H1 (cell line): ENCODE results near the gene FHIT. TPM values are rescaled to one million over a fixed set of nuclear protein-coding genes. Genes with fewer than 3 reads are reported as not detected.

Source experiments
- CTCF ChIA-PET: fragments of 300-600 bp; sonication (Branson Sonifier 250); formaldehyde crosslinking; loops from one replicate; lab custom pipeline; 2021; ENCODE audit not compliant: partially characterized antibody; lab: Charles Lee
- POLR2A ChIA-PET: fragments of 300-600 bp; sonication (Branson Sonifier 250); formaldehyde crosslinking; loops from one replicate; lab custom pipeline; 2021; ENCODE audit warnings: inconsistent platforms; ENCODE audit not compliant: partially characterized antibody; lab: Charles Lee
- DNase-seq, 2 experiments: peaks; one replicate each; pipeline versions ENCODE4 v3.0.0 to v3.0.0-alpha.2; 2010 to 2022; ENCODE audit warnings: low spot score in 2 of 2, low read depth in 1 of 2, mixed read lengths in 1 of 2
- FAIRE-seq: peaks from 2 replicates; lab custom pipeline; 2011; peaks lifted over from hg19 to GRCh38; lab: Jason Lieb, UNC
- H2AFZ ChIP-seq: 2 replicates; pipeline ENCODE4 v1.8.1; 2012; ENCODE audit warnings: low read length, inconsistent platforms
- H2AK5ac ChIP-seq: 2 replicates; pipeline ENCODE4 v1.6.1; 2013; ENCODE audit warnings: low read depth, low read length
- H2BK120ac ChIP-seq: replicated peaks from 2 replicates; pipeline ENCODE3; 2013; ENCODE audit warnings: low read depth, low read length, inconsistent platforms
- H2BK12ac ChIP-seq: 2 replicates; pipeline ENCODE4 v1.6.1; 2013; ENCODE audit warnings: low read depth, low read length
- H2BK15ac ChIP-seq: 2 replicates; pipeline ENCODE4 v1.6.1; 2013; ENCODE audit warnings: low read length
- H2BK20ac ChIP-seq: 2 replicates; pipeline ENCODE4 v1.6.1; 2013; ENCODE audit warnings: low read length
- H2BK5ac ChIP-seq: 2 replicates; pipeline ENCODE4 v1.6.1; 2013; ENCODE audit warnings: low read depth, low read length
- H3K14ac ChIP-seq: 2 replicates; pipeline ENCODE4 v1.6.1; 2013; ENCODE audit warnings: inconsistent platforms; ENCODE audit not compliant: insufficient read length
- H3K18ac ChIP-seq: 2 replicates; pipeline ENCODE4 v1.6.1; 2013; ENCODE audit warnings: low read length; ENCODE audit errors: extremely low read depth
- H3K23ac ChIP-seq: 2 replicates; pipeline ENCODE4 v1.6.1; 2013; ENCODE audit warnings: inconsistent platforms; ENCODE audit not compliant: insufficient read length
- H3K23me2 ChIP-seq: 2 replicates; pipeline ENCODE4 v1.6.1; 2013; ENCODE audit warnings: low read depth, low read length
- H3K27ac ChIP-seq: 2 replicates; pipeline ENCODE4 v1.6.1; 2011; ENCODE audit warnings: low read depth, low read length, inconsistent platforms
- H3K27me3 ChIP-seq, 4 experiments: replicated peaks in 1 of 4; 1 replicate in 1 of 4; 2 replicates in 3 of 4; pipeline versions ENCODE4 v1.6.1 to v1.8.1; 2011 to 2013; ENCODE audit warnings: low read length in 3 of 4, mild to moderate bottlenecking in 3 of 4, inconsistent platforms in 2 of 4, mixed read lengths in 2 of 4, moderate library complexity in 1 of 4; ENCODE audit not compliant: control insufficient read depth in 3 of 4, insufficient read depth in 3 of 4; ENCODE audit errors: extremely low read depth in 1 of 4
- H3K36me3 ChIP-seq, 4 experiments: 2 replicates each; pipeline versions ENCODE4 v1.6.1 to v1.8.1; 2011 to 2013; ENCODE audit warnings: mild to moderate bottlenecking in 4 of 4, low read length in 3 of 4, moderate library complexity in 2 of 4, control low read depth in 1 of 4, inconsistent platforms in 1 of 4; ENCODE audit not compliant: insufficient read depth in 4 of 4, control insufficient read depth in 2 of 4
- H3K4ac ChIP-seq: replicated peaks from 2 replicates; pipeline ENCODE3; 2013; ENCODE audit warnings: low read length, low read depth, mixed read lengths, inconsistent platforms; ENCODE audit not compliant: insufficient read length
- H3K4me1 ChIP-seq, 4 experiments: replicated peaks in 1 of 4; 1 replicate in 1 of 4; 2 replicates in 3 of 4; pipeline versions ENCODE4 v1.6.1 to v1.8.1; 2011 to 2013; ENCODE audit warnings: low read length in 3 of 4, inconsistent platforms in 2 of 4, mixed read lengths in 1 of 4; ENCODE audit not compliant: insufficient read depth in 4 of 4, control insufficient read depth in 3 of 4
- H3K4me2 ChIP-seq, 2 experiments: 2 replicates each; pipeline versions ENCODE4 v1.6.1 to v1.8.1; 2011 to 2013; ENCODE audit warnings: low read depth in 2 of 2, low read length in 2 of 2, control low read depth in 1 of 2, inconsistent platforms in 1 of 2, mild to moderate bottlenecking in 1 of 2; ENCODE audit not compliant: insufficient read depth in 1 of 2
- H3K4me3 ChIP-seq, 4 experiments: fragments of 200-600, 300-600 bp in 1 of 4; sonication (generic), shearing (Covaris generic), sonication (Bioruptor Twin) in 1 of 4; 2 replicates each; pipeline versions ENCODE4 v1.5.1 to v1.8.1; 2011 to 2016; ENCODE audit warnings: low read length in 4 of 4, low read depth in 3 of 4, control low read depth in 2 of 4, inconsistent platforms in 2 of 4, mild to moderate bottlenecking in 2 of 4, mixed read lengths in 1 of 4, moderate library complexity in 1 of 4; ENCODE audit not compliant: insufficient read depth in 2 of 4; ENCODE audit errors: extremely low read depth in 1 of 4
- H3K56ac ChIP-seq: replicated peaks from 2 replicates; pipeline ENCODE3; 2013; ENCODE audit warnings: low read depth, mild to moderate bottlenecking, mixed read lengths, low read length, inconsistent platforms; ENCODE audit not compliant: insufficient read length
- H3K79me1 ChIP-seq: 2 replicates; pipeline ENCODE4 v1.6.1; 2013; ENCODE audit warnings: low read depth, low read length, control low read depth
- H3K79me2 ChIP-seq, 2 experiments: 2 replicates each; pipeline versions ENCODE4 v1.6.1 to v1.8.1; 2012 to 2013; ENCODE audit warnings: low read length in 2 of 2, mild to moderate bottlenecking in 2 of 2, inconsistent platforms in 1 of 2; ENCODE audit not compliant: insufficient read depth in 2 of 2, control insufficient read depth in 1 of 2
- H3K9ac ChIP-seq, 4 experiments: replicated peaks in 1 of 4; 1 replicate in 1 of 4; 2 replicates in 3 of 4; pipeline versions ENCODE4 v1.6.1 to v1.8.1; 2011 to 2013; ENCODE audit warnings: low read depth in 3 of 4, low read length in 3 of 4, control low read depth in 2 of 4, mild to moderate bottlenecking in 2 of 4, moderate library complexity in 2 of 4, inconsistent platforms in 1 of 4; ENCODE audit errors: extremely low read depth in 1 of 4
- H3K9me3 ChIP-seq, 2 experiments: 2 replicates each; pipeline versions ENCODE4 v1.6.1 to v1.8.1; 2012 to 2013; ENCODE audit warnings: mild to moderate bottlenecking in 2 of 2, moderate library complexity in 2 of 2, control low read depth in 1 of 2, inconsistent platforms in 1 of 2, low read depth in 1 of 2, low read length in 1 of 2, mixed read lengths in 1 of 2; ENCODE audit not compliant: insufficient read depth in 2 of 2
- H4K20me1 ChIP-seq, 2 experiments: replicated peaks in 1 of 2; 2 replicates each; pipeline versions ENCODE3 to v1.8.1; 2011 to 2013; ENCODE audit warnings: inconsistent platforms in 2 of 2, low read length in 2 of 2, mild to moderate bottlenecking in 1 of 2; ENCODE audit not compliant: insufficient read depth in 2 of 2, control insufficient read depth in 1 of 2
- H4K5ac ChIP-seq: 2 replicates; pipeline ENCODE4 v1.6.1; 2013; ENCODE audit warnings: low read length, low read depth, mixed read lengths, inconsistent platforms; ENCODE audit not compliant: insufficient read length
- H4K8ac ChIP-seq: 2 replicates; pipeline ENCODE4 v1.8.0; 2013; ENCODE audit warnings: mild to moderate bottlenecking, moderate library complexity, low read length, inconsistent platforms; ENCODE audit not compliant: insufficient read depth; ENCODE audit errors: extremely low read depth
- H4K91ac ChIP-seq: replicated peaks from 2 replicates; pipeline ENCODE3; 2013; ENCODE audit warnings: low read length, mixed read lengths, inconsistent platforms; ENCODE audit not compliant: insufficient read length
- JUND ChIP-seq: IDR thresholded peaks from 2 replicates; pipeline ENCODE4 v1.6.1; 2011; ENCODE audit warnings: mild to moderate bottlenecking, improper control_type of control experiment, low read length
- POLR2A ChIP-seq, 2 experiments: IDR thresholded peaks; 1 replicate in 1 of 2; 2 replicates in 1 of 2; pipeline ENCODE4 v1.6.1; 2011; ENCODE audit warnings: low read depth in 2 of 2, low read length in 2 of 2, mild to moderate bottlenecking in 2 of 2; ENCODE audit errors: control extremely low read depth in 1 of 2
- RNF2 ChIP-seq: fragments of 200-900, 300-1000 bp; sonication (generic); IDR thresholded peaks from 2 replicates; pipeline ENCODE4 v1.7.1; 2016; ENCODE audit warnings: borderline replicate concordance, low read depth, mild to moderate bottlenecking, antibody characterized with exemption, low read length; ENCODE audit not compliant: poor library complexity, severe bottlenecking; ENCODE audit errors: missing control alignments
- SP2 ChIP-seq: IDR thresholded peaks from 2 replicates; pipeline ENCODE4 v1.6.1; 2012; ENCODE audit warnings: mild to moderate bottlenecking, low read length, inconsistent platforms
- WGBS, 2 experiments: shearing (Covaris generic) in 1 of 2; methylation state at CpG; one replicate each; pipeline versions ENCODE4 v1.1.6 to v1.1.7; 2013 to 2015; ENCODE audit warnings: low lambda C conversion rate in 2 of 2, mixed read lengths in 2 of 2, inconsistent platforms in 1 of 2, low coverage in 1 of 2, missing lambda C conversion rate in 1 of 2; ENCODE audit not compliant: insufficient replicate concordance in 2 of 2, insufficient coverage in 1 of 2, insufficient read length in 1 of 2; ENCODE audit errors: extremely low coverage in 1 of 2, missing lambda C conversion rate in 1 of 2; 5-methylcytosine and 5-hydroxymethylcytosine counted together
- polyA plus RNA-seq, 7 experiments: library from polyadenylated mRNA; depleted of rRNA in 3 of 7; stranded (reverse) in 5 of 7; unstranded in 2 of 7; fragments of >200 nt in 5 of 7; fragments of 200-250 nt in 2 of 7; gene quantifications; 1 replicate in 5 of 7; 2 replicates in 1 of 7; 4 replicates in 1 of 7; pipeline versions ENCODE4 v1.2.1 to v1.2.3, GENCODE V29; 2011 to 2013; ENCODE audit warnings: missing spikeins in 2 of 7, mixed read lengths in 2 of 7
- total RNA-seq: library from RNA; stranded (reverse); fragmentation: NEBNext Ultra II Directional; extraction: Animal tissue kit (Norgen Biotek cat#: 25700); gene quantifications from 2 replicates; pipeline ENCODE4 v1.2.1, GENCODE V29; 2021

FHIT gene
- total and polyA plus RNA-seq, 2 of the 8 experiments (the other 6 are each of a cell fraction or from before 2014, with no cell fraction given): 1.2 to 3.2 TPM

- H2BK5ac ChIP-seq: no peak overlapping the region
- H2BK20ac ChIP-seq: no peak overlapping the region
- H3K56ac ChIP-seq: no peak overlapping the region
- no peak overlapping the region for H3K18ac ChIP-seq
- H3K79me1 ChIP-seq: no peaks in the 10 kb centered on the region
- ChIA-PET CTCF (interaction anchor here (0.6 to 1.4 kb wide), 3 partner anchors 22 to 241 kb away, joined by 3 to 5 read pairs (median 3); no protein-coding TSS in a partner anchor), POLR2A (no interaction called here)
- no peaks in the 10 kb centered on the region for H3K79me2 ChIP-seq
- no peak overlapping the region for H3K4ac ChIP-seq
- H2BK12ac ChIP-seq: no peak overlapping the region
- no peak overlapping the region for H4K8ac ChIP-seq
- no peaks in the 10 kb centered on the region for H3K9me3 ChIP-seq
- TF ChIP-seq SP2 (no peak), JUND (no peak), POLR2A (IDR thresholded peaks at IDR 0.05; ENCODE audit: control extremely low read depth in 1 of 2, low read depth in 2 of 2, low read length in 2 of 2) (no peak), RNF2 (no peak)
- no peak overlapping the region for H3K4me3 ChIP-seq
- H3K23me2 ChIP-seq: no peaks in the 10 kb centered on the region
- no peak overlapping the region for H2BK15ac ChIP-seq
- no peak overlapping the region for H4K91ac ChIP-seq
- H3K36me3 ChIP-seq: no peaks in the 10 kb centered on the region
- FAIRE-seq (no peak), DNase-seq (no peak)
- no peaks in the 10 kb centered on the region for H3K27me3 ChIP-seq
- H2BK120ac ChIP-seq: no peak overlapping the region
- no peaks in the 10 kb centered on the region for H4K20me1 ChIP-seq
- H4K5ac ChIP-seq: no peak overlapping the region
- WGBS, 2 experiments: 92% methylated on average over 1 of the region's 1 CpG; no CpG with 5 or more reads in 1 of the 2 experiments
- H3K4me1 ChIP-seq: no peaks in the 10 kb centered on the region
- no peak overlapping the region for H2AFZ ChIP-seq
- H3K27ac ChIP-seq: no peak overlapping the region
- no peak overlapping the region for H3K4me2 ChIP-seq
- H3K9ac ChIP-seq: no peak overlapping the region
- no peak overlapping the region for H3K14ac ChIP-seq
- no peak overlapping the region for H2AK5ac ChIP-seq
- H3K23ac ChIP-seq: no peak overlapping the region
These were observed 746.3 kb downstream of the FHIT start for GRCh38 chr3:60504827-60505457.
